SK-N-MC (cell line): Measurements from ENCODE around the gene NEDD4L.

Source experiments
- EZH2 ChIP-seq: fragments of 200-600 bp; sonication (generic); IDR thresholded peaks from one replicate; pipeline ENCODE4 v1.6.1; 2017; ENCODE audit warnings: antibody characterized with exemption
- POLR2AphosphoS5 ChIP-seq: IDR thresholded peaks from 2 replicates; pipeline ENCODE4 v1.6.1; 2012; ENCODE audit warnings: mild to moderate bottlenecking, low read depth, low read length, borderline replicate concordance

GRCh38 chr18:58266291-58266690 is 222.3 kb downstream of the NEDD4L start:
- TF ChIP-seq EZH2 (no peak), POLR2AphosphoS5 (no peak)
